NCI-H69 (cell line): Measurements from ENCODE around the gene SPDYE17.
"Not testable (repeated sequence)": the region's sequence is repeated elsewhere in the genome, so short reads cannot be mapped to it uniquely, and the experiment has no call there.

Experiments used
- DNase-seq: peaks from one replicate; lab custom pipeline; 2025; lab: John Stamatoyannopoulos, UW

Gene SPDYE17

DNA sequence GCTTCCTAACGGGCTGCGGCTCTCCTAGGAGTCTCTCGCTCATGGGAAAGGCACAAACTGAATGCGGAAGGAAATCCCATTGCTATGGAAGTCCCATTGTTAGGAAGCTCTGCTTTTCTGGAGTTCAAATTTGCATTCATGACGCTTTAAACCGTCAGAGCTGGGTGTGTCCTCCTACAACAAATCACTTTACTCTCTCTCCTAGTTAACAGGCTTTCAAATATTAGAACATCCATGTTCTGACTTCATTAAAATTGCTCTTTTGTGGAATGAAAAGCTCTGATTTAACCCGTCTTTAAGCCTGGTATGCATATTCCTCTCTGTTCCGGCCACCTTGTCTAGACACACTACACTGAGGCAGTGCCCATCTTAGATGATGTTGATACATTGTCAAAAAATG, at the start of gene SPDYE17:
Gene SPDYE17, minus strand, starts transcription at position 101 of the 400 bp plus-strand sequence. CDS start 1,791 bp downstream, outside the sequence.
- not testable (repeated sequence) for DNase-seq

- not testable (repeated sequence) for DNase-seq
Measured at GRCh38 chr7:77080236-77080635, 48.1 kb upstream of the SPDYE17 start.

DNA sequence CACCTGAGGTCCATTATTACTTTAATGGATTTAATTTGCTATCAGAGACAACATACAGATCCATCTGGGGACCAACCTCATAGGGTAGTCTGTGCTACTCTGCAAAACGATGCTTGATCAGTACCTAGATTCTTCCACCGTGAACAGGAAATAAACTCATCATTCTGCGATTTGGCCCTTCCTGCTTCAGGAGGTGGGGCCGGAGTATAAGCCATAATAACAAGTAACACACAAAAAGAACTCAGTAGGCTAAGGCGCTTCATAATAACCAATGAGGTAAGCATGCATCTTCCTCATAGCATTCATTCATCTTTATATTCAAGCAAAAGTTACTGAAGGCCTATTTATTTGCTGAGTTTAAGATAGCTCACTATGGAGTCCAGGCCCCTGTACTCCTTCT, 47.5 kb upstream of the SPDYE17 start:
- not testable (repeated sequence) for DNase-seq

DNA sequence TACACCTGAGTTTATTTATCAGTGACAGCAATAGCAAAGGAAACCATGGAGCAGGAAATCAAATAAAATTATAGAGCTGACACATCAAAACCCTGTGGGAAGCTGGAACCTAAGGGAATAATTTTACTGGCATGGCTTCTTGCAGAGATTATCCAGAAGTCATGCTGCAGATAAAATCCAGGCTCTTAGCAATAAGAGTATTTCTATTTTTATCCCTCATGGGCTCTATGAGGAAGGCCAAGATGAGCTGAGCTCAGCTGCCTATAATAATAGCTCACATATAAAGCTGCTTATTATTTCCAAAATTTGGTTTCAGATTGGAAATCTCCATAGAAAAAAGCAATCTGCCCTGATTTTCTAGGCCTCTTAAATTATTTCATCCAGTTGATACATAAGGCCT, 47.0 kb upstream of the SPDYE17 start:
- not testable (repeated sequence) for DNase-seq

GRCh38 chr7:77077060-77077459, 44.9 kb upstream of the SPDYE17 start:
- DNase-seq, result not testable (repeated sequence)

DNA sequence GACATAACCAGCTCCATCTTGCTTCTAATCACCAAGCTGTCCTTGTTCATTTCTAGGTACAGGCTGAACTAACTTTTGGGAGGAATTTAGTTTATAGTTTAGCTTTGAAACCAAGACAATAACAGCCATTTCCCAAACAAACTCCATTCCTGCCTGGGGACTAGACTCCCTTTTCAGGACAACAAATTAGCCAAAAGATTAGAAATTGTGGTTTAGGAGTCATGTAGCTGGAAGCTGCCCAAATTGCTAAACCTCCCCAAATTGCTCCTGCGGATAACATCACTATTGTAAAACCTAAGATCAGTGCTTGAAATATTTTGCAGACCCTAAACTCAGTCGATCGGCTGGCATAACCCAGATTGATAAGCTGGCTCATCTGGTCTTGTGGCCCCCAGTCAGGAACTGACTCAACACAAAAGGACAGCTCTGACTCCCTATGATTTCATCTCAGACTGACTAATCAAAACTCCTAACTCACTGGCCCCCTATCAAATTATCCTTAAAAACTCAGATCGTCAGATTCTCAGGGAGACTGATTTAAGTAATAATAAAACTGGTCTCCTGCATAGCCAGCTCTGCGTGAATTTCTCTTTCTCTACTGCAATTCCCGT, 42.7 kb upstream of the SPDYE17 start:
- not testable (repeated sequence) for DNase-seq

GRCh38 chr7:77071108-77071507, 38.9 kb upstream of the SPDYE17 start:
- not testable (repeated sequence) for DNase-seq

- DNase-seq, result not testable (repeated sequence)
Measured at GRCh38 chr7:77065869-77066268, 33.7 kb upstream of the SPDYE17 start.

DNA sequence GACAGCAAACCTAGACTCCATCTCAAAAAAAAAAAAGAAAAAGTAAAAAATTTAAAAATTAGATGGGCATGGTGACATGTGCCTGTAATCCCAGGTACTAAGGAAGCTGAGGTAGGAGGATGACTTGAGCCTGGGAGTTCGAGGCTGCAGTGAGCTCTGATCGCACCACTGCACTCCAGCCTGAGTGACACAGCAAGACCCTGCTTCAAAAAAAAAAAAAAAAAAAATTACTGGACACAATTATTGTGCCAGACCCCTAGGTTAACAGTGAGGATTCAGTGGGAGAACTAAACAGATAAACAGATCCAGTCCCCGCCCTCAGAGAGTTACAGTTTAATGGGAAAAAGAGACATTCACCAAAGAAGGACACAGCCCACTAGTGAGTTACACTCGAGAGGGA, 31.6 kb upstream of the SPDYE17 start:
- DNase-seq, result not testable (repeated sequence)

DNA sequence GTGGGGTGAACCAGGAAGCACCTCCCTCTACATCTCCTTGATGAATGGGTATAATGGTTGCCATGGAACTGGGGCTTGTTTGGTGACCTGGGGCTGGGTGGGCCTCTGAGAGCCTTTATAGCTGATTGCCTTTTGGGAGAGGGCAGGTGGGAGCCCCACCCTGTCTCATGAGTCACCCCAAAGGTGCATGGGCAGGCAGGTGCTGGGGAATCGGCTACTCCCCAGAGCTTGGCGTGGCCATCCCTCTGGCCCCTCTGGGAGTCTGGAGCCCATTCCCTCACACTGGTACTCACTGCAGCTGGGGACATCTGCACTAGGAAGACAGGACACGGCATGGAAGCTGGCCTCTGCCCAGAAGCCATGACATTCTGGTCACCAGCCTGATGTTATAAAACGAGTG, 30.4 kb upstream of the SPDYE17 start, which contains the start of gene SPDYE18:
Gene SPDYE18, minus strand, starts transcription at position 2 of the 400 bp plus-strand sequence. CDS start 2,046 bp downstream, outside the sequence.
- not testable (repeated sequence) for DNase-seq

DNA sequence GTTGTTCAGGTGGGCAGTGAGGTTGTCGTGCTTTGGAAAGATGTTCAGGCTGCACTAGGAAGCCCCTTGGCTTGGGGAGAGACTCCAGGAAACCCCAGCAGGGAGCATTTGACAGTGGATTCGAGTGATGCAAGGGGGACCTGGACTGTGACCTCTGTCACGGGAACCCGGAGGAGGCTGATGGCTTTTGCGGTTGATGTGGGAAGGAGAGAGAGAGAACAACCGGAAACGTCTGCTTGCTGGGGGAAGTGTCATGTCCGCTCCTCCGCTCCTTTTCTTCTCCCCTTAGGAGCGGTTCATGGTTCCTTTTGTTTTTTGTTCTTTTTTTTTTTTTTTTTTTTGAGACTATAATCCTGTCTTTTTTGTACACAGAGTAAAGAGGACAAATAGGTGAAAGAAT, 5.8 kb downstream of the SPDYE17 start:
- not testable (repeated sequence) for DNase-seq

- not testable (repeated sequence) for DNase-seq
Measured at GRCh38 chr7:77010074-77010680, 22.0 kb downstream of the SPDYE17 start.

DNA sequence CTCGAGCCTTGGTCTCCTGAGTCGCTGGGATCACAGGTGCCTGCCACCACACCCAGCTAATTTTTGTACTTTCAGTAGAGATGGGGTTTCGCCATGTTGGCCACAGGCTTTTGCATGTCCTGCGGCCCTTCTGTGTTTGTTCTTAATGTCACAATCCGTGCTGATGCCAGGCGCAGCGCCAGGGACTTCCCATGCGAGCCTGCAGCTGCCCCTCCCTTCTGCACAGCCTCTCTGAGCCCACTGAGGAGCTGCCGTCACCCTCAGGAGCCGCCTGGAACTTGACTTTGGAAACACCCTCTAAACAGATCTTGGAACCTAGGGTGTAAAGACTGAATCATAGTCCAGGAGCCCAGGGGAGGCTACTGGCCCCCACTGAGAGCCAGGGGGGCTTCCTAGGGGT, 24.2 kb downstream of the SPDYE17 start:
- peak; percentile 28 for DNase-seq

GRCh38 chr7:77006127-77007110, 25.7 kb downstream of the SPDYE17 start:
- DNase-seq, result not testable (repeated sequence)

- DNase-seq, result not testable (repeated sequence)
Measured at GRCh38 chr7:77005461-77006057, 26.6 kb downstream of the SPDYE17 start.

DNA sequence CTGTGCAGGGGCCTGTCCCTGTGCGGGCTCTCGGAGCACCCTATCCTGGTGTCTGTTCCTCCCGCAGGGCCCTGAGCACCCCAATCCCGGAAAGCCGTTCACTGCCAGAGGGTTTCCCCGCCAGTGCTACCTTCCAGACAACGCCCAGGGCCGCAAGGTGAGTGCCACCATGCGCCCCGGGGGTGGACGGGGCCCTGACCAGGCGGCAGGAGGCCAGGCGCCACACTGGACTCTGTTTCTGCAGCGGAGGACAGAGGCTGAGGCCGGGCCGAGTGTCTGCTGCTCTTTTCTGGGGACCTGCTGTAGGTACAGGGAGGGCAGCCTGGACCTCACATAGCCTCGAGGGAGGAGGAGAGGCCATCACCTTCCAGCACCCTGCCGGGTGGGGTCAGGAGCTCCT, 28.0 kb downstream of the SPDYE17 start:
- not testable (repeated sequence) for DNase-seq

GRCh38 chr7:77003241-77003640, 28.9 kb downstream of the SPDYE17 start:
- not testable (repeated sequence) for DNase-seq

- DNase-seq, result not testable (repeated sequence)
Measured at GRCh38 chr7:77002678-77003233, 29.4 kb downstream of the SPDYE17 start.

DNA sequence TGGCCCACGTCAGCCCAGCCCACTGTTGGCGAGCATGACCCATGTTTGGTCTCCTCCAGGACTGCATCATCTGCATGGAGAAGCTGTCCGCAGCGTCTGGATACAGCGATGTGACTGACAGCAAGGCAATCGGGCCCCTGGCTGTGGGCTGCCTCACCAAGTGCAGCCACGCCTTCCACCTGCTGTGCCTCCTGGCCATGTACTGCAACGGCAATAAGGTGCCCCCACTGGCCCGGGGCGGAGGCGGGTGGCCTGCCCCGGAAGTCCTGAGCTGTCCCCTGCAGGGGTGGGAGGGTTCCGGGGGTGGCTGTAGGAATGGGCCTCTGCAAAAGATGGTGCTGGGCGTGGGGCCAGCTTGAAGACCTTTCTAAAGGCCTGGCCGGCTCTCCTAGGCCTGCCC, 30.1 kb downstream of the SPDYE17 start:
- DNase-seq, result not testable (repeated sequence)

GRCh38 chr7:76999474-77000107, 32.6 kb downstream of the SPDYE17 start:
- not testable (repeated sequence) for DNase-seq
